A673 (cell line): ENCODE data around the gene EGFR. TPM values are rescaled to one million over a fixed set of nuclear protein-coding genes. Genes with fewer than 3 reads are reported as not detected.

Experiments used
- BruUV-seq: library from RNA; stranded (reverse); fragments of 400-500 nt; replicated peaks from 2 replicates; lab custom pipeline; 2021; lab: Mats Ljungman, UMichigan
- CTCF ChIA-PET: fragments of 300-600 bp; sonication (Branson Sonifier 250); formaldehyde crosslinking; loops from one replicate; lab custom pipeline; 2022; ENCODE audit warnings: antibody characterized with exemption; lab: Charles Lee
- POLR2A ChIA-PET: fragments of 300-600 bp; sonication (Branson Sonifier 250); formaldehyde crosslinking; loops from one replicate; lab custom pipeline; 2022; ENCODE audit warnings: antibody characterized with exemption; ENCODE audit not compliant: low non-redundant PET; lab: Charles Lee
- DNase-seq: peaks from one replicate; pipeline ENCODE4 v3.0.0-alpha.2; 2015; ENCODE audit warnings: low spot score
- H3K27ac ChIP-seq: fragments of 200-600 bp; sonication (generic); 2 replicates; pipeline ENCODE4 v1.5.1; 2016; ENCODE audit warnings: mixed run types, low read depth, mild to moderate bottlenecking, mixed read lengths, antibody characterized with exemption, low read length; ENCODE audit not compliant: poor library complexity, severe bottlenecking
- H3K27me3 ChIP-seq: fragments of 200-600 bp; sonication (generic); replicated peaks from 2 replicates; pipeline ENCODE4 v1.6.1; 2017; ENCODE audit warnings: mixed run types, low read depth, mild to moderate bottlenecking, mixed read lengths, antibody characterized with exemption, low read length; ENCODE audit not compliant: insufficient read depth, poor library complexity
- H3K36me3 ChIP-seq: fragments of 200-600 bp; sonication (generic); 2 replicates; pipeline ENCODE4 v1.6.1; 2016; ENCODE audit warnings: mixed run types, mild to moderate bottlenecking, mixed read lengths, antibody characterized with exemption, low read length; ENCODE audit not compliant: insufficient read depth, poor library complexity, severe bottlenecking
- H3K4me1 ChIP-seq: fragments of 200-600 bp; sonication (generic); 2 replicates; pipeline ENCODE4 v1.6.1; 2017; ENCODE audit warnings: mixed run types, mild to moderate bottlenecking, mixed read lengths, antibody characterized with exemption, low read length; ENCODE audit not compliant: insufficient read depth, poor library complexity, severe bottlenecking
- H3K4me3 ChIP-seq: fragments of 200-600 bp; sonication (generic); 2 replicates; pipeline ENCODE4 v1.5.1; 2016; ENCODE audit warnings: low read depth, mixed run types, mild to moderate bottlenecking, mixed read lengths, low read length; ENCODE audit not compliant: poor library complexity, severe bottlenecking
- H3K9me3 ChIP-seq: fragments of 200-600 bp; sonication (generic); 2 replicates; pipeline ENCODE4 v1.6.1; 2016; ENCODE audit warnings: mixed run types, low read depth, mild to moderate bottlenecking, mixed read lengths, antibody characterized with exemption, low read length; ENCODE audit not compliant: poor library complexity, severe bottlenecking
- EZH2 ChIP-seq: fragments of 200-600 bp; sonication (generic); IDR thresholded peaks from 2 replicates; pipeline ENCODE4 v1.6.1; 2017; ENCODE audit warnings: borderline replicate concordance, low read depth, mild to moderate bottlenecking, mixed read lengths, antibody characterized with exemption, low read length; ENCODE audit not compliant: poor library complexity, severe bottlenecking
- intact Hi-C: fragments of 100-400 bp; cut with micrococcal nuclease; formaldehyde crosslinking; loops from one replicate; pipeline ENCODE4 v1.10.0; 2022; ENCODE audit not compliant: unreplicated experiment
- total RNA-seq: library from RNA; stranded (reverse); gene quantifications from 2 replicates; pipeline ENCODE4 v1.2.3, GENCODE V29; 2021
- TF ChIP-seq, protein P1 (sequence below): fragments of 300-800, 200-600 bp; sonication (generic); conservative IDR thresholded peaks from 2 replicates; pipeline ENCODE4 v1.5.1; 2017; ENCODE audit warnings: low read depth, mild to moderate bottlenecking, antibody characterized with exemption, low read length, moderate library complexity, mixed read lengths

EGFR gene
- total RNA-seq, 1 experiment from 2014 or later = 0.84 TPM

GRCh38 chr7:55234408-55234807, 215.6 kb downstream of the EGFR start:
- Histone ChIP-seq H3K4me1 (no peaks in the 10 kb centered on the region), H3K36me3 (no peaks in the 10 kb centered on the region), H3K27me3 (peaks cover 23% of the 10 kb centered on the region), H3K9me3 (no peaks in the 10 kb centered on the region), H3K4me3 (no peak overlapping the region), H3K27ac (no peak overlapping the region)
- TF ChIP-seq, protein P1, sequence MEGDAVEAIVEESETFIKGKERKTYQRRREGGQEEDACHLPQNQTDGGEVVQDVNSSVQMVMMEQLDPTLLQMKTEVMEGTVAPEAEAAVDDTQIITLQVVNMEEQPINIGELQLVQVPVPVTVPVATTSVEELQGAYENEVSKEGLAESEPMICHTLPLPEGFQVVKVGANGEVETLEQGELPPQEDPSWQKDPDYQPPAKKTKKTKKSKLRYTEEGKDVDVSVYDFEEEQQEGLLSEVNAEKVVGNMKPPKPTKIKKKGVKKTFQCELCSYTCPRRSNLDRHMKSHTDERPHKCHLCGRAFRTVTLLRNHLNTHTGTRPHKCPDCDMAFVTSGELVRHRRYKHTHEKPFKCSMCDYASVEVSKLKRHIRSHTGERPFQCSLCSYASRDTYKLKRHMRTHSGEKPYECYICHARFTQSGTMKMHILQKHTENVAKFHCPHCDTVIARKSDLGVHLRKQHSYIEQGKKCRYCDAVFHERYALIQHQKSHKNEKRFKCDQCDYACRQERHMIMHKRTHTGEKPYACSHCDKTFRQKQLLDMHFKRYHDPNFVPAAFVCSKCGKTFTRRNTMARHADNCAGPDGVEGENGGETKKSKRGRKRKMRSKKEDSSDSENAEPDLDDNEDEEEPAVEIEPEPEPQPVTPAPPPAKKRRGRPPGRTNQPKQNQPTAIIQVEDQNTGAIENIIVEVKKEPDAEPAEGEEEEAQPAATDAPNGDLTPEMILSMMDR = no peak
- TF ChIP-seq EZH2 = no peak
- intact Hi-C loops = no loop called here
- BruUV-seq = no TSS peak
- POLR2A ChIA-PET = no interaction called here
- no peak for DNase-seq
- CTCF ChIA-PET = no interaction called here

DNA sequence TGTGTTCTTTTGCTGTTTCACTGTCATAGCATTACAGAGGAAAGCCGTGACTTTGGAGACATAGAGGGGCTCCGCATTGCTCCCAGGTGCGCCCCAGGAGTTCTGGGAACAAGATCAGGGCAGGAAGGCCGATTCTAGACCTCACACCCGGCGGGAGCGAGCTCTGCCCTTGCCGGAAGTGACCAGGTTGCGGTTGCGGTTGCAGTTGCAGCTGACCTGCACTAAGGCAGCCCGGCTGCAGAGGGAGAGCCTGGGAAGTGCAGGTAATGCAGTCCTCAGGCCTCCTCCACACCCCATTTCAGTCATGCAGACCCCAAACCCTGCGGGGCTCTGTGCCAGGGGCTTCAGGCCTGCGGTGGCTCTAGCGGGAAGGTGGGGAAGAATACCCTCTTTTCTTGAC, 216.3 kb downstream of the EGFR start:
- H3K4me3 ChIP-seq = no peak overlapping the region
- POLR2A ChIA-PET = no interaction called here
- intact Hi-C loops = no loop called here
- TF ChIP-seq EZH2 = no peak
- TF ChIP-seq, protein P1 = no peak
- CTCF ChIA-PET = no interaction called here
- no TSS peak for BruUV-seq
- no peaks in the 10 kb centered on the region for H3K9me3 ChIP-seq
- peaks cover 27% of the 10 kb centered on the region for H3K27me3 ChIP-seq
- DNase-seq = no peak
- no peaks in the 10 kb centered on the region for H3K36me3 ChIP-seq
- no peaks in the 10 kb centered on the region for H3K4me1 ChIP-seq
- no peak overlapping the region for H3K27ac ChIP-seq

DNA sequence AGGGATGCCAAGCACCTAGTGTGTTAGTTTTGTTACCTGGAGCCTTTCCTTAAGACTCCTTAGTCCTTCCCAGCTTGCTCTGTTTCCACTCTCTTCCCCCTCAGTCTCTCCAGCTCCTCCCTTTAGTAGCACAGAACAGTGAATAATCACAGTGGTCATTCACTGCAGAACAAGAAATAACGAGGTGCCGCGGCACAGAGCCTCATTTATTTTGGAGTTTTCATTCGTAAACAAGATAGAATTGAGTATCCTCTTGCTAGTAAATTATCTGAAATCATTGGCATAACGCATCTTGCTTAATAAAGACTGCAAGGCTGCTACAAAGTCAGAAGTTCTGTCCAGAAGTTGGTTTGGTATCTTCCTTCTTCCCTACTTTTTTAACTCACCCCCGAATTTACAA, 217.0 kb downstream of the EGFR start:
- H3K9me3 ChIP-seq = no peaks in the 10 kb centered on the region
- ChIA-PET CTCF (no interaction called here), POLR2A (no interaction called here)
- no peaks in the 10 kb centered on the region for H3K4me1 ChIP-seq
- peaks cover 27% of the 10 kb centered on the region for H3K27me3 ChIP-seq
- no peak overlapping the region for H3K4me3 ChIP-seq
- no peak for DNase-seq
- no peaks in the 10 kb centered on the region for H3K36me3 ChIP-seq
- BruUV-seq = no TSS peak
- H3K27ac ChIP-seq = no peak overlapping the region
- TF ChIP-seq, protein P1 = no peak
- no peak for TF ChIP-seq EZH2
- intact Hi-C loops = no loop called here
